Brain pericyte (primary cell): ENCODE data around the gene ADAM15.

Experiments used
- DNase-seq: peaks from one replicate; pipeline ENCODE4 v3.0.0-alpha.2; 2012; ENCODE audit warnings: low read depth, low spot score

ADAM15 gene

GRCh38 chr1:155012776-155013602 lies 38.1 kb upstream of the ADAM15 start:
- DNase-seq: no peak

DNA sequence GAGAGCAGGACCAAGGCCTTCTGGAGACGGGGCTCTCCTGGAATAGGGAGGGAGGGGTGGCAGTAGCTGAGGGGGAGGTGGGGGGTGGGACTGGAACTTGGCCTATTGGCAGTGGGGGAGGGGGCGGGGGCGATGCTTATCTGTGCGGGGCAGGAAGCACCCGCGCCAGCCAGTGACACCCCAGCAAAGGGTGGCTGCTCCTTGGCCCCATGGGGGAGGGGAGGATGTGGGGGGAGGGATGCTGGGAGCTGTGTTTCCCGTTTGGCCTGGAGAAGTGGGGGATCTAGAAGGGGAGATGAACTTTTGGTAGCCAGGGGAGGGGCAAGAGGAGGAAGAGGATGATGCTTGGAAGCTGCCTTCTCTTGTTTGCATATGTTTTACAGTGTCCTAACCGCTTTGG lies 37.5 kb upstream of the ADAM15 start:
- no peak for DNase-seq

DNA sequence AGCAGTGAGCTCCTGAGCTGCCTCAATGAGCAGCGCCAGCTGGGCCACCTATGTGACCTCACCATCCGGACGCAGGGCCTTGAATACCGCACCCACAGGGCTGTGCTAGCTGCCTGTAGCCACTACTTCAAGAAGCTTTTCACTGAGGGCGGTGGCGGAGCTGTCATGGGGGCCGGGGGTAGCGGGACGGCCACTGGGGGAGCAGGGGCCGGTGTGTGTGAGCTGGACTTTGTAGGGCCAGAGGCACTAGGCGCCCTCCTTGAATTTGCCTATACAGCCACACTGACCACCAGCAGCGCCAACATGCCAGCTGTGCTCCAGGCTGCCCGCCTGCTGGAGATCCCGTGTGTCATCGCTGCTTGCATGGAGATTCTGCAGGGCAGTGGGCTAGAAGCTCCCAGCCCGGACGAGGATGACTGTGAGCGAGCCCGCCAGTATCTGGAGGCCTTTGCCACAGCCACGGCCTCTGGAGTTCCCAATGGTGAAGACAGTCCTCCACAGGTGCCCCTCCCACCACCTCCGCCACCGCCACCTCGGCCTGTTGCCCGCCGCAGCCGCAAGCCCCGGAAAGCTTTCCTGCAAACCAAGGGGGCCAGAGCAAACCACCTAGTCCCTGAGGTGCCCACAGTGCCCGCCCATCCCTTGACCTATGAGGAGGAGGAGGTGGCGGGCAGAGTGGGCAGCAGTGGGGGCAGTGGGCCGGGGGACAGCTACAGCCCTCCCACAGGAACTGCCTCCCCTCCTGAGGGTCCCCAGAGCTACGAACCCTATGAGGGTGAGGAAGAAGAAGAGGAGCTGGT lies 36.2 kb upstream of the ADAM15 start:
- DNase-seq: no peak

- no peak for DNase-seq
Measured at GRCh38 chr1:155015527-155016230, 35.4 kb upstream of the ADAM15 start.

- DNase-seq: no peak
Measured at GRCh38 chr1:155016231-155016831, 34.8 kb upstream of the ADAM15 start.

- peak; percentile 73 for DNase-seq
Measured at GRCh38 chr1:155017041-155017945, 33.8 kb upstream of the ADAM15 start.

DNA sequence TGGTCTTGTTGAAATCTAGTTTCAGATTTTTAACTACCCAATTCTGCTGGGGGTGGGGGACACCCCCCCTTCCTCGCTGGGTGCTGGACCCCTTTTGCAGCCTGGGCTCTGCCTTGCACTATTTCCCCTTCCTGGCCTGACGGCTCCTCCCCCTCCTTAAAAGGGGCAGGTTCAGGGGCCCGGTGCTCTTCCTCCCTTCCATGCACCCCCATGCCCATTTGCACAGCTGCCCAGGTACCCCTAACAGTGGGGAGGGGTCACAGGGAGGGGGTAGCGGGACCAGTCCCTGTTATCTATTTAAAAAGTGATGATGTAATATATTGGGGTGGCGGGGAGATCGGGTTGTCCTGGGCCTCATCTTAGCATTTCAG lies 33.2 kb upstream of the ADAM15 start:
- no peak for DNase-seq

- no peak for DNase-seq
Measured at GRCh38 chr1:155018617-155019348, 32.3 kb upstream of the ADAM15 start.

DNA sequence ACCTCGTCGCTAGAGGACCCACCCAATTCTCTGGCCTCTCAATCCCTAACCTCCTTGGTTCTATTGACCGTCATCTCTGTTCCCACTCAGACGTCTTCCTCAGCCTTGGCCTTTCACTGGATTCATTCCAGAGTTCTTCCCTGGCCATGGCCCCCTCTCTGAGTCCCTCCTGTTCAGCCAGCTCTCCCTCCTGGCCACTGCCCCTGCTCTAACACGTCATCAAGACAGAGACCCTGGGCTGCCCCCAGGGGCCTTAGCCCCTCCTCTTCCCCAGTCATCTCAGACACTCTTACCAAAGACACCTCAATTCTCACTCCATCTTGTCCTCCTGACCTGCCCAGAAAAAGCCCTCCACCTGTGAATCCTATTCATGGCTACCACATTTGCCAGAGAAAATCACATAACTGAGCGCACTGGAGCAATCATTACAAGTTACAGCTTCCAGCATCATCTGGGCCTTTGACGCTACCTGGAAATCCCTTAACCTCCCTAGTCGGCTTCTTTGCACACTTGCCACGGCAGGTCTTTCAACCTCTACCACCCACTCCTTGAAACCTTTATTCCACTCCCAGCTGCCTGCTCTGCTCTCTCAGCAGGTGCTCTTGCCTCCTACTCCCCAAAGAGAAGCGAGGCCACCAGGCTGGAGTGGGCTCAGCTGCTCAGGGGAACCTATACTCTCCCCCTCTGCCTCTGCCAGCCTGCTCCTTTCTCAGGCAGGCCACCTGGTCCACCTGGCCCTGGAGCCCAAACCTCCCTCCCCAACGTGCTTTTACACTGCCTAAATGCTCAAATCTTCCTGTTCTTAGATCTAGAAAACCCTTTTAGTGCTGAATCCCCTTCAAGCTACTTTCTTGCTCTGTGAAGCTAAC lies 31.5 kb upstream of the ADAM15 start:
- DNase-seq: no peak

- DNase-seq: no peak
Measured at GRCh38 chr1:155022136-155022926, 28.8 kb upstream of the ADAM15 start.

DNA sequence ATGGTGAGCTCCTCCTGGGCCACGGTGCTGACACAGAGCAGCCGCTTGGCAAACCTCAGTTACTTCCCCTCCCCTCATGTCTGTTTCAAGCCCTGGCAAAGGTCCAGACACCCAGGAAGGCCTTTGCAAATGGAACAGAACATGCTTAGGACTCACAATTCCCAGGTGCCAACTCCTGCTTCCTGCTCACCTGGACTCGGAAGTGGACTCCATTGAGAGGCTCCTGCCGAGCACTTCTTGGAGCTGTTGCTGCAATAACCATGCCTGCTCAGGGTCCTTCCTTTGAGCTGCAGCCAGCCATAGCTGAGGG lies 28.2 kb upstream of the ADAM15 start:
- no peak for DNase-seq

DNA sequence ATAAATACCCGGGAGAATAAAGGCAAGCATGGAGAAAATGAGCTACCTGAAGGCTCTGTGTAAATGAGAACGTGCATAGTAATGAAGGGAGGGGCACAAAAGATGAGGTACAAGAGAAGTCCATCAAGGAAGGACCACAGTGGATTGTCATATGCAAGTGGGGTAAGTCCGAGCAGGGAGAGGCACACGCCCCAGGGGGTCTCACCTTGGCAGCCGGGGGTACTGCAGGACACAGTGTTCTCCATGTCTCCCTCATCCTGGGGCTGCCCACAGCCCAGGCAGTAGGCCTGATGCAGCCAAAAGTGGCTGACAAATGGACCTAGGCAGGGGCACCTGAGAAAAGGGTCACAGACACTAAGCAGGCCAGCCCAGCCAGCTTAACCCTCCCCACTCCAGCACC lies 27.5 kb upstream of the ADAM15 start:
- DNase-seq: no peak

DNA sequence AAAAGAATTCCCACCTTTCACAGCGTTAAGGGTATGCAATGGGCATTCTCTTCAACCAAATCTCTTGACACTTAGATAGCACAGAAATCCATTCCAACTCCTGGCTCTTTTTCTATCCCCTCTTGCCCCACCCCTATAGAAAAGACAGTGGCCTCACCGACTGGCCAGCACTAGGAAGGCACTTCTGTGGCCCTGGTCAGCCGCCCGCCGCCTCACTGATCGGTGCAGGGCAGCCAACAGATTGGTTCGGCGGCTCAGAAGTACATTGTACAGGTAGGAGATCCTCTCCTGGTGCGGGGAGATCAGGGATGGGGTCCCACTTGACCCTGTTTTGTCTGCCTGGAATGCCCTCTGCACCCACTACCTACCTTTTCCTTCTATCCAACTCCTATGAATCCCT lies 26.8 kb upstream of the ADAM15 start:
- DNase-seq: no peak

DNA sequence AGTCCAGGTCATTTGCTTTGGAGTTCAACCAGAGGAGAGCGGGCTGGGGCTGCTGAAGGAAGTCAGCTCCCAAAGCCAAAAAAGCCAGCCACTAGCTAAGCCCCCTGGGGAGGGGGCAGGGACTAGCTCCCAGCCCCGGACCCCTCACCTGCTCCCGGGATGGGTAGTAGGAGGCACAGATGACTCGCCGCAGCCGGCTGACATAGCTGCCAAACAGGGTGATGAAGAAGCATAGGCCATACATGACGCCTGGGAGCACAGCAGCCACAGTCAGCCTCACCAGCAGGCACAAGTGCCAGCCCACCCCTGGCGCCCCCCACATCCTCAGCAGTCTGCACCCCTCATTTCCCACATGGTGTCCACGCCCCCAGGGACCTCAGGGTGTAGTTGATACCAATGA lies 25.0 kb upstream of the ADAM15 start:
- DNase-seq: no peak

DNA sequence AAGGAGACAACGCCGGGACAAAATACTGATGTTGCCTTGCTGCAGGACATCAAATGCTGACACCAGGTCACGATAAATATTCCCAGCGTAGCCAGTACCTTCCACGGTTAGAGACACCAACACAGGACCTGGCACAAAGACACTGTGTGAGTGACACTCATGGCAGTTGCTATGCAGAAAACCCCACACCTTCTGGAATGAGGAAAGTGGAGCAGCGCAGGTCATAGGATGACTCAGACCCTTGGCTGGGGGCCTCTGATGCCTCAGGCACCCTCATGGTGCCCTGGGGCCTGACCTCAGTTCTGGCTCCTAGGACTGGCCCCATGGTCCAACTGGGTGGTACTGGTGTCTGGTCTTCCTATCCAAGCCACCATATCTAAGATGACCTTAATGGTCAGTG lies 24.5 kb upstream of the ADAM15 start:
- no peak for DNase-seq

DNA sequence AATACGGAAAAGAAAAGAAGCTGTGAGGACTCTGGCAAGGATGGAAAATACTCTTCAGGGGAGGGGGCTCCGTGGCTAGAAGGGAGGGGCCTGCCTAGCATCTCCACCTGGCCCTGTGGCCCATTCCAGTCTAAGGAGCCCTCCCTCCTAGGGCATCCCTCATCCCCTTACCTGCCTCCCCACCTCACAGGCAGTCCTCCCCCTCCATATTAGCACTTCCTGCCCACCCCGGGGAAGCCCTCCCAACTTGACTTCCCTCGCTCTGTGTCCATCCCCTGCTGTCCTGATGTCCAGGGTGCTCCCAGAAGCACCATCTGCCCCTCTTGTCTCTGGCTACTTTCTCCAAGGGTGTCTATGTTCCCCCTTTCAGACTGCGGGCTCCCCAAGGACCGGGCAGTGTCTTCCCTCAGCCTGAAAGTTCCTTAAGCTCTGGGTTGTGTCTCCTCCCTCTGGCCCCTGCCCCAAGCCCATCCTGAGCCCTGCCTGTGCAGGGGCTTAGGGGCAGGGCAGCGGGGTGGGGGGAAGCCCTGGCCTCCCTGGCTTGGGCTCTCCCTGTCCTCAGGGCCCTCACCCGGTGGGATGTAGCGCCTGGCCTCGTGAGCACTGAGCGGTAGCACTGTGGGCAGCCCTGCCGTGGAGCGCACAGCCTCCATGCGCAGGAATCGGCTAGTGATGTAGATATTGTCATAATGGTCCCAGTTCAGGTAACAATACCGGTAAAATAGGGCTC lies 21.4 kb upstream of the ADAM15 start:
- no peak for DNase-seq

DNA sequence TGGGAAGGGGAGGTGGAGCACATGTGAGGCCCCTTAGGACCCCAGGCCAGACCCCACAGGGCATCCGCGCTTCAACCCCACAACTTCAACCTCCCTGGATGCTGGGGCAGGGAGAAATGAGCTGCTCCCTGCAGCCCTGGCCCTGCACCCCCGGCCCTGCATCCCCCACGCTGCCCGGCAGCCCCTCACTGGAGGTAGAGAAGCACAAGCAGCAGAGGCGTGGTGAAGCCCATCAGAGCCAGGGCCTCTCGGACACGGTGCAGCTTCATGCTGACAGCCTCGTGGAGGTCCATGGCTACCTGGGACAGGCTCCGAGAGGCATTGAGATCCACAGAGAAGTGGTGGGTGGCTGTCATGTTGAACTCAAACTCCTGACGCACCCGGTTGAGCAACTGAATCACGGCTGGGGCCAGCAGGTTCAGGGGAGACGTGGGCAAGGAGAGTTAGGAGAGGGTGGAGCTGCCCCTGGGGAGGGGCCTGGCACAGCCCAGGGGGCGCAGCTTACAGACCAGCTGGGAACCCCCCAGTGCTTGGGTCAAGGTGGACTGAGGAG lies 20.8 kb upstream of the ADAM15 start:
- no peak for DNase-seq

DNA sequence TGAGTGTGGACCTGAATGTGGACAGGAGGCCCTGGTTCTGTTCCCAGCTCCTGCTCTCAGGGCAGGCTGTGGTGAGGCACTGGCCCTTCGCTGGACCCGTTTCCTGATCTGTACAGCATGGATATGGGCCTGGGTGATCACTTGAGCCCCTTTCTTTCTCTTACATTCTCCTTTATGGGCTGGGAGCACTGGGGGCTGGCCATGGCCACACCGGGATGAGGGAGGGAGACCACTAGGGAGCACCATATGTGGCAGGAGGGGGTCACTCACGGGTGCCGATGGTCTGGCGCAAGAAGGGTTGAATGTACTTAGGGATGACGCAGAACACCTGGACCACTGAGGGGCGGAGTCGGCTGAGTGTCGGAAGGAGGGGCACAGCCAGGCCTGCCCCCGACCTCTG lies 20.2 kb upstream of the ADAM15 start:
- no peak for DNase-seq
